ENCODE data around the gene SULT1C2.

- no peak for TF ChIP-seq CTCF (IDR thresholded peaks at IDR 0.05)
- no peak for TF ChIP-seq POLR2A (IDR thresholded peaks at IDR 0.05)
Measured at GRCh38 chr2:108355906-108356734, 67.4 kb downstream of the SULT1C2 start.
